A549 (cell line): ENCODE results near the gene TAPBPL. TPM values are rescaled to one million over a fixed set of nuclear protein-coding genes. Genes with fewer than 3 reads are reported as not detected.

Experiments used
- ATAC-seq, 2 experiments: fragments of 200-7000 bp in 1 of 2; fragments of >200 bp in 1 of 2; cut with Nextera tagmentation in 1 of 2; cut with Tn5 transposase in 1 of 2; 3 replicates each; pipeline versions ENCODE4 v1.8.0 to v1.9.1; 2018 to 2020; ENCODE audit warnings: mild to moderate bottlenecking in 1 of 2, moderate library complexity in 1 of 2
- CTCF ChIA-PET: fragments of 300-600 bp; sonication (Branson Sonifier 250); formaldehyde crosslinking; extraction: SDS; loops from one replicate; lab custom pipeline; 2021; ENCODE audit warnings: antibody characterized with exemption, inconsistent platforms; lab: Yijun Ruan, JAX
- POLR2A ChIA-PET: fragments of 350-600 bp; formaldehyde crosslinking; extraction: SDS; loops from one replicate; lab custom pipeline; 2021; ENCODE audit warnings: antibody characterized with exemption, inconsistent platforms; lab: Yijun Ruan, JAX
- DNase-seq, 2 experiments: peaks; one replicate each; pipeline versions ENCODE4 v3.0.0 to v3.0.0-alpha.2; 2011 to 2016; ENCODE audit warnings: low read depth in 1 of 2, low spot score in 1 of 2
- FAIRE-seq: peaks from 2 replicates; lab custom pipeline; 2011; peaks lifted over from hg19 to GRCh38; lab: Jason Lieb, UNC
- H3K27ac ChIP-seq, 2 experiments: fragments of >200 bp; sonication (Bioruptor Twin); formaldehyde crosslinking; 3 replicates each; pipeline ENCODE4 v1.5.1; 2016 to 2017
- H3K4me1 ChIP-seq: fragments of >200 bp; sonication (Bioruptor Twin); formaldehyde crosslinking; 3 replicates; pipeline ENCODE4 v1.6.1; 2016
- H3K4me2 ChIP-seq: fragments of >200 bp; sonication (Bioruptor Twin); formaldehyde crosslinking; 3 replicates; pipeline ENCODE4 v1.6.1; 2016
- H3K4me3 ChIP-seq: fragments of >200 bp; sonication (Bioruptor Twin); formaldehyde crosslinking; 3 replicates; pipeline ENCODE4 v1.5.1; 2016
- H3K9me3 ChIP-seq: fragments of >200 bp; sonication (Bioruptor Twin); formaldehyde crosslinking; 3 replicates; pipeline ENCODE4 v1.6.1; 2016
- BHLHE40 ChIP-seq: IDR thresholded peaks from 2 replicates; pipeline ENCODE4 v1.6.1; 2012; ENCODE audit warnings: low read depth, low read length, inconsistent platforms
- CBX2 ChIP-seq: fragments of 200-600 bp; sonication (generic); IDR thresholded peaks from 2 replicates; pipeline ENCODE4 v1.6.1; 2016; ENCODE audit warnings: low read depth, mild to moderate bottlenecking, borderline replicate concordance
- CBX8 ChIP-seq: fragments of 200-600 bp; sonication (generic); IDR thresholded peaks from 2 replicates; pipeline ENCODE4 v1.6.1; 2016
- EHMT2 ChIP-seq: fragments of 200-600 bp; sonication (generic); IDR thresholded peaks from 2 replicates; pipeline ENCODE4 v1.6.1; 2016; ENCODE audit warnings: antibody characterized with exemption, low read depth, mild to moderate bottlenecking, moderate library complexity
- FOXS1 ChIP-seq: fragments of 250-450 bp; sonication (Bioruptor Pico); IDR thresholded peaks from 2 replicates; pipeline ENCODE4 v1.5.0; 2020; ENCODE audit warnings: mild to moderate bottlenecking, moderate library complexity
- HDAC2 ChIP-seq: fragments of 200-600 bp; sonication (generic); IDR thresholded peaks from 2 replicates; pipeline ENCODE4 v1.6.1; 2016
- HOXB5 ChIP-seq: fragments of 250-450 bp; sonication (Bioruptor Pico); IDR thresholded peaks from 2 replicates; pipeline ENCODE4 v1.5.0; 2020; ENCODE audit warnings: mild to moderate bottlenecking, moderate library complexity
- KDM1A ChIP-seq: fragments of 200-600 bp; sonication (generic); IDR thresholded peaks from 2 replicates; pipeline ENCODE4 v1.6.1; 2016; ENCODE audit warnings: low read depth, mild to moderate bottlenecking
- MAFK ChIP-seq: fragments of 450-650 bp; IDR thresholded peaks from 2 replicates; pipeline ENCODE4 v1.6.1; 2014; ENCODE audit not compliant: partially characterized antibody
- MAZ ChIP-seq: fragments of 150-350 bp; IDR thresholded peaks from 2 replicates; pipeline ENCODE4 v1.6.1; 2014; ENCODE audit warnings: antibody characterized with exemption, low read depth, low read length, borderline replicate concordance
- MYC ChIP-seq: IDR thresholded peaks from 2 replicates; pipeline ENCODE4 v1.6.1; 2012; ENCODE audit warnings: mild to moderate bottlenecking, inconsistent platforms, low read length, improper control_type of control experiment, borderline replicate concordance
- NPAS2 ChIP-seq: fragments of 250-450 bp; sonication (Bioruptor Pico); IDR thresholded peaks from 2 replicates; pipeline ENCODE4 v1.8.0; 2022; ENCODE audit warnings: mild to moderate bottlenecking, moderate library complexity, borderline replicate concordance
- PHF8 ChIP-seq: fragments of 200-600 bp; sonication (generic); IDR thresholded peaks from 2 replicates; pipeline ENCODE4 v1.6.1; 2016; ENCODE audit warnings: low read depth, mild to moderate bottlenecking, antibody characterized with exemption, moderate library complexity, borderline replicate concordance
- RNF2 ChIP-seq: fragments of 200-600 bp; sonication (generic); IDR thresholded peaks from 2 replicates; pipeline ENCODE4 v1.6.1; 2016; ENCODE audit warnings: low read depth, mild to moderate bottlenecking, antibody characterized with exemption, moderate library complexity, borderline replicate concordance
- ZC3H11A ChIP-seq: fragments of 450-650 bp; IDR thresholded peaks from 2 replicates; pipeline ENCODE4 v1.6.1; 2014; ENCODE audit warnings: antibody characterized with exemption, mild to moderate bottlenecking
- ZFP36 ChIP-seq: fragments of 450-650 bp; IDR thresholded peaks from 2 replicates; pipeline ENCODE4 v1.6.1; 2014; ENCODE audit warnings: borderline replicate concordance; ENCODE audit not compliant: partially characterized antibody
- ZSCAN20 ChIP-seq: fragments of 250-450 bp; sonication (Bioruptor Pico); IDR thresholded peaks from 2 replicates; pipeline ENCODE4 v1.8.0; 2022; ENCODE audit warnings: mild to moderate bottlenecking, moderate library complexity
- WGBS: methylation state at CpG from one replicate; pipeline ENCODE4 v1.1.6; 2017; ENCODE audit errors: missing lambda C conversion rate; 5-methylcytosine and 5-hydroxymethylcytosine counted together
- polyA plus RNA-seq, 4 experiments: library from polyadenylated mRNA; depleted of rRNA in 3 of 4; stranded (reverse); fragments of >200 nt; fragmentation: RNase III in 1 of 4; extraction: RNeasy Plus Mini Kit Qiagen cat#74134 plus additional on column Dnase treatment in 1 of 4; gene quantifications; 2 replicates in 3 of 4; 3 replicates in 1 of 4; pipeline ENCODE4 v1.2.3, GENCODE V29; 2011 to 2017
- TF ChIP-seq, protein P1 (sequence below): fragments of 250-450 bp; sonication (Bioruptor Pico); IDR thresholded peaks from 2 replicates; pipeline ENCODE4 v1.5.0; 2020; ENCODE audit warnings: low read depth, mild to moderate bottlenecking, moderate library complexity
- TF ChIP-seq, protein P2 (sequence below): fragments of 450-650 bp; IDR thresholded peaks from 2 replicates; pipeline ENCODE4 v1.6.1; 2014; ENCODE audit warnings: antibody characterized with exemption
- TF ChIP-seq, protein P3 (sequence below): fragments of 200-600 bp; sonication (generic); IDR thresholded peaks from 2 replicates; pipeline ENCODE4 v1.6.1; 2016; ENCODE audit warnings: antibody characterized with exemption, mild to moderate bottlenecking, moderate library complexity

The TAPBPL gene
- polyA plus RNA-seq, 2 of the 4 experiments (the other 2 are of a cell fraction), result 2.8 to 3.6 TPM

DNA sequence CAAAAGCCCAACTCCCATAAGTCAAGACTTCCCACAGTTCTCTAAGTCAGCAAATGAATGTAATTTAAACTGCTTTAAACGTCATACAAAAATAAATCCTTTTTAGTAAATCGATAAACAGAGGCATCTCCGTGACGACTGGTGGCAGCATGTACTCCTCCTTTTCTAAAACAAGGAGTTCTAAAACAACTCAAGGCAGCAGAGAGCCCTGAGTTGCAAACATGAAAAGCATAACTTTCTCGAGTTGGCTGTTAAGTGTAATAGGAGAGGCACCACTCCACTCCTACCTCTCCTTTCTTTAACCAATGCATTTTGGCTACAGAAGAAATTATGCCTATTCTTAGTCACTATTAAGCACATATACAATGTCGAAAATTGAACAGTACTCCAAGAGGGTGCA, 45.9 kb upstream of the TAPBPL start:
- no peaks in the 10 kb centered on the region for H3K4me1 ChIP-seq
- CTCF ChIA-PET, result interaction anchor here (0.9 to 1.0 kb wide), 2 partner anchors 17 to 132 kb away, joined by 3 to 4 read pairs; no protein-coding TSS in a partner anchor
- DNase-seq (no peak), ATAC-seq (no peak), FAIRE-seq (no peak)
- 91% methylated on average over 6 of the region's 6 CpGs for WGBS
- TF ChIP-seq EHMT2, result no peak
- TF ChIP-seq, protein P1, sequence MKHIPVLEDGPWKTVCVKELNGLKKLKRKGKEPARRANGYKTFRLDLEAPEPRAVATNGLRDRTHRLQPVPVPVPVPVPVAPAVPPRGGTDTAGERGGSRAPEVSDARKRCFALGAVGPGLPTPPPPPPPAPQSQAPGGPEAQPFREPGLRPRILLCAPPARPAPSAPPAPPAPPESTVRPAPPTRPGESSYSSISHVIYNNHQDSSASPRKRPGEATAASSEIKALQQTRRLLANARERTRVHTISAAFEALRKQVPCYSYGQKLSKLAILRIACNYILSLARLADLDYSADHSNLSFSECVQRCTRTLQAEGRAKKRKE (CRISPR knock-in tag), result no peak
- no peak for TF ChIP-seq MAFK
- TF ChIP-seq KDM1A, result no peak
- TF ChIP-seq, protein P2, sequence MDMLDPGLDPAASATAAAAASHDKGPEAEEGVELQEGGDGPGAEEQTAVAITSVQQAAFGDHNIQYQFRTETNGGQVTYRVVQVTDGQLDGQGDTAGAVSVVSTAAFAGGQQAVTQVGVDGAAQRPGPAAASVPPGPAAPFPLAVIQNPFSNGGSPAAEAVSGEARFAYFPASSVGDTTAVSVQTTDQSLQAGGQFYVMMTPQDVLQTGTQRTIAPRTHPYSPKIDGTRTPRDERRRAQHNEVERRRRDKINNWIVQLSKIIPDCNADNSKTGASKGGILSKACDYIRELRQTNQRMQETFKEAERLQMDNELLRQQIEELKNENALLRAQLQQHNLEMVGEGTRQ, result no peak
- POLR2A ChIA-PET, result no interaction called here
- H3K9me3 ChIP-seq, result peaks cover 10% of the 10 kb centered on the region; the same call in 2 of the 3 replicates
- no peak overlapping the region for H3K4me2 ChIP-seq
- no peak overlapping the region for H3K27ac ChIP-seq
- H3K4me3 ChIP-seq, result no peak overlapping the region

DNA sequence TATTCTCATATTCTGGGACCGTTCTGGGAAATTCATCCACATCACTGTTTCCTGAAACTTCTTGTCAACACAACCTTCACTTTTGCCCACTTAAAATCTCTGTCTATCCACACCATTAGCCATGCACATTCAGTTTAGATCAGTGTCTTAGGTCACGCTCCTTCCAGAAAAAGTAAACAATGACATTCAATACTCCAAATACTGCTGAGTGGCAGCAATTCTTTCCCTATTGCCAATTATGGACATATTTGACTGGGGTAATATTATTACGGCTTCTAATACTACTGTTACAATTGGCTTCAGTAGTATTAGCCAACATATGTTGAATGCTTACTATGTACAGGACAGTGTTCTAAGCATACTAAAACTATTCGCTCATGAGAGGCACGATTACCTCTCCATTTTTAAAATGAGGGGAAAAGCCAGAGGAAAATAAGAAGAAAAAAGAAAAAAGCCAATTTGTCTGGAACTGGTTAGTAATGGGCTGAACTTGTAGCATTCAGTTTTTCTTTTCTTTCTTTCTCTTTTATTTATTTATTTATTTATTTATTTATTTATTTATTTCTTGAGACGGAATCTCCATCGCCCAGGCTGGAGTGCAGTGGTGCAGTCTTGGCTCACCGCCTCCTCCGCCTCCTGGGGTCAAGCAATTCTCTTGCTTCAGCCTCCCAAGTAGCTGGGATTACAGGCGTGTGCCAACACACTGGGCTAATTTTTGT, 44.4 kb upstream of the TAPBPL start:
- FAIRE-seq (no peak), ATAC-seq (no peak), DNase-seq (no peak)
- WGBS, result 93% methylated on average over 10 of the region's 10 CpGs
- TF ChIP-seq RNF2, result no peak
- TF ChIP-seq ZC3H11A, result peak; percentile 97
- TF ChIP-seq CBX2, result no peak
- no peak for TF ChIP-seq BHLHE40
- peak; percentile 39 for TF ChIP-seq MAFK
- POLR2A ChIA-PET, result no interaction called here
- peaks cover 10% of the 10 kb centered on the region; the same call in 2 of the 3 replicates for H3K9me3 ChIP-seq
- no peak overlapping the region for H3K4me3 ChIP-seq
- H3K27ac ChIP-seq, result no peak overlapping the region
- H3K4me2 ChIP-seq, result no peak overlapping the region
- no peaks in the 10 kb centered on the region for H3K4me1 ChIP-seq
- CTCF ChIA-PET, result interaction anchor here (1.0 kb wide), 1 partner anchor 15 kb away, joined by 4 read pairs; no protein-coding TSS in a partner anchor

GRCh38 chr12:6416596-6416995, 35.2 kb upstream of the TAPBPL start:
- POLR2A ChIA-PET, result no interaction called here
- no peak for ATAC-seq
- Histone ChIP-seq H3K27ac (no peak overlapping the region), H3K9me3 (peaks cover 8% of the 10 kb centered on the region; the same call in 1 of the 3 replicates), H3K4me2 (no peak overlapping the region), H3K4me3 (no peak overlapping the region), H3K4me1 (peaks cover 17% of the 10 kb centered on the region)
- WGBS, result 91% methylated on average over 3 of the region's 3 CpGs
- FAIRE-seq, result no peak
- TF ChIP-seq FOXS1 (CRISPR knock-in tag), result no peak
- no peak for TF ChIP-seq RNF2
- no peak for TF ChIP-seq BHLHE40
- no peak for TF ChIP-seq MAFK
- no peak for TF ChIP-seq MYC
- no peak for TF ChIP-seq ZSCAN20 (CRISPR knock-in tag)
- TF ChIP-seq, protein P1 (CRISPR knock-in tag), result no peak
- no peak for TF ChIP-seq HDAC2
- no peak for TF ChIP-seq CBX8
- no peak for TF ChIP-seq PHF8
- TF ChIP-seq ZFP36, result no peak
- no peak for TF ChIP-seq HOXB5 (CRISPR knock-in tag)
- no peak for TF ChIP-seq NPAS2 (CRISPR knock-in tag)
- TF ChIP-seq, protein P3, sequence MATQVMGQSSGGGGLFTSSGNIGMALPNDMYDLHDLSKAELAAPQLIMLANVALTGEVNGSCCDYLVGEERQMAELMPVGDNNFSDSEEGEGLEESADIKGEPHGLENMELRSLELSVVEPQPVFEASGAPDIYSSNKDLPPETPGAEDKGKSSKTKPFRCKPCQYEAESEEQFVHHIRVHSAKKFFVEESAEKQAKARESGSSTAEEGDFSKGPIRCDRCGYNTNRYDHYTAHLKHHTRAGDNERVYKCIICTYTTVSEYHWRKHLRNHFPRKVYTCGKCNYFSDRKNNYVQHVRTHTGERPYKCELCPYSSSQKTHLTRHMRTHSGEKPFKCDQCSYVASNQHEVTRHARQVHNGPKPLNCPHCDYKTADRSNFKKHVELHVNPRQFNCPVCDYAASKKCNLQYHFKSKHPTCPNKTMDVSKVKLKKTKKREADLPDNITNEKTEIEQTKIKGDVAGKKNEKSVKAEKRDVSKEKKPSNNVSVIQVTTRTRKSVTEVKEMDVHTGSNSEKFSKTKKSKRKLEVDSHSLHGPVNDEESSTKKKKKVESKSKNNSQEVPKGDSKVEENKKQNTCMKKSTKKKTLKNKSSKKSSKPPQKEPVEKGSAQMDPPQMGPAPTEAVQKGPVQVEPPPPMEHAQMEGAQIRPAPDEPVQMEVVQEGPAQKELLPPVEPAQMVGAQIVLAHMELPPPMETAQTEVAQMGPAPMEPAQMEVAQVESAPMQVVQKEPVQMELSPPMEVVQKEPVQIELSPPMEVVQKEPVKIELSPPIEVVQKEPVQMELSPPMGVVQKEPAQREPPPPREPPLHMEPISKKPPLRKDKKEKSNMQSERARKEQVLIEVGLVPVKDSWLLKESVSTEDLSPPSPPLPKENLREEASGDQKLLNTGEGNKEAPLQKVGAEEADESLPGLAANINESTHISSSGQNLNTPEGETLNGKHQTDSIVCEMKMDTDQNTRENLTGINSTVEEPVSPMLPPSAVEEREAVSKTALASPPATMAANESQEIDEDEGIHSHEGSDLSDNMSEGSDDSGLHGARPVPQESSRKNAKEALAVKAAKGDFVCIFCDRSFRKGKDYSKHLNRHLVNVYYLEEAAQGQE, result no peak
- no peak for TF ChIP-seq MAZ
- CTCF ChIA-PET, result interaction anchor here (6.1 kb wide), 1 partner anchor 49 kb away, joined by 48 read pairs; no protein-coding TSS in a partner anchor
- no peak for DNase-seq
